Left ventricle myocardium inferior (tissue), 1 donor: ENCODE measurements around the gene CAB39L. TPM values are rescaled to one million over a fixed set of nuclear protein-coding genes. Genes with fewer than 3 reads are reported as not detected.

Source experiments
- DNase-seq: peaks from one replicate; pipeline ENCODE4 v3.0.0-alpha.2; 2020
- H3K27ac ChIP-seq: fragments of 200-600 bp; replicated peaks from 2 replicates; pipeline ENCODE4 v1.8.0; 2021
- H3K27me3 ChIP-seq: fragments of 200-600 bp; 2 replicates; pipeline ENCODE4 v1.8.0; 2021; ENCODE audit warnings: low read depth
- H3K36me3 ChIP-seq: fragments of 200-600 bp; 2 replicates; pipeline ENCODE4 v1.8.0; 2021
- H3K4me1 ChIP-seq: fragments of 200-600 bp; 2 replicates; pipeline ENCODE4 v1.8.0; 2021
- H3K4me3 ChIP-seq: fragments of 200-600 bp; 2 replicates; pipeline ENCODE4 v1.8.0; 2021; ENCODE audit warnings: mild to moderate bottlenecking, moderate library complexity
- H3K9me3 ChIP-seq: fragments of 200-600 bp; replicated peaks from 2 replicates; pipeline ENCODE4 v1.8.0; 2021
- CTCF ChIP-seq: fragments of 200-600 bp; IDR thresholded peaks from 2 replicates; pipeline ENCODE4 v1.8.0; 2021; ENCODE audit warnings: antibody characterized with exemption, mild to moderate bottlenecking, borderline replicate concordance
- intact Hi-C: fragments of 100-400 bp; cut with micrococcal nuclease; formaldehyde crosslinking; loops from one replicate; pipeline ENCODE4 v1.11.0; 2022
- total RNA-seq: library from RNA; stranded (reverse); fragmentation: NEBNext Ultra II Directional; extraction: Animal tissue kit (Norgen Biotek cat#: 25700); gene quantifications from one replicate; pipeline ENCODE4 v1.2.1, GENCODE V29; 2021
- donor health status: DM: no; HTN: yes; CAD: no; lungs with severe emphysema.

The CAB39L gene
- total RNA-seq, 1 donor from 2014 or later = 23.4 TPM

DNA sequence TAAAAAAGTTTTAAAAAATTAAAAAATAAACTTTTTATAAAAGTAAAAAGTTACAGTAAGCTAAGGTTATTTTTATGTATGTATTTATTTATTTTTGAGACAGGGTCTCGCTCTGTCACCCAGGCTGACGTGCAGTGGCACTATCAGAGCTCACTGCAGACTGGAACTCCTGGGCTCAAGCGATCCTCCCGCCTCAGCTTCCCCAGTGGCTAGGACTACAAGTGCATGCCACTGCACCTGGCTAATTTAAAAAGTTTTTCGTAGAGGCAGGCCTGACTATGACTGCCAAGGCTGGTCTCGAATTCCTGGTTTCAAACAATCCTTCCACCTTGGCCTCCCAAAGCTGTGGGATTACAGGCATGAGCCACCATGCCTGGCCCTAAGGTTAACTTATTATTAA lies 132.0 kb downstream of the CAB39L start:
- intact Hi-C loops = no loop called here
- no peak for TF ChIP-seq CTCF
- Histone ChIP-seq H3K9me3 (no peaks in the 10 kb centered on the region), H3K27ac (no peak overlapping the region), H3K4me1 (peaks cover 46% of the 10 kb centered on the region), H3K36me3 (peaks cover 13% of the 10 kb centered on the region), H3K4me3 (no peak overlapping the region), H3K27me3 (no peaks in the 10 kb centered on the region)
- DNase-seq = no peak

DNA sequence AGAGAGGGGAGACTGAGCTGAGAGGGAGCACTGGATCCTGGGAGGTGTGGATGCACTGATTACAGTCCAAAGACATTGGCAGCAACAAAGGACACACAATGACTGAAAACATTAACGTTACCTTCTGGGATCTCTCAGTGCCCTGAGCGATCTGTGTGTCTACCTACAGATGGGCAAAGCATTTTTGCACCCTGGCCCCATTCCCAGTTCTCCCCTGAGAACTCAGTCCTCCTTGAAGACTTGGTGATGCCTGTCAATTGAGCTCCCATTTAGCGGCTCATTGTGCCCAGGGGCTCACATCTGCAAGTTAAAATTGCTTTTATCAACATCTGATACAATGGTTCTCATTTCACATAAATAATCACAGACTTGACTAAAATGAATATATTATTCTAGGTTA lies 133.6 kb downstream of the CAB39L start:
- Histone ChIP-seq H3K27ac (peak overlapping the region; percentile 85), H3K9me3 (no peaks in the 10 kb centered on the region), H3K36me3 (peaks cover 12% of the 10 kb centered on the region), H3K4me3 (no peak overlapping the region), H3K27me3 (no peaks in the 10 kb centered on the region), H3K4me1 (peaks cover 53% of the 10 kb centered on the region)
- DNase-seq = no peak
- intact Hi-C loops = no loop called here
- TF ChIP-seq CTCF = no peak

DNA sequence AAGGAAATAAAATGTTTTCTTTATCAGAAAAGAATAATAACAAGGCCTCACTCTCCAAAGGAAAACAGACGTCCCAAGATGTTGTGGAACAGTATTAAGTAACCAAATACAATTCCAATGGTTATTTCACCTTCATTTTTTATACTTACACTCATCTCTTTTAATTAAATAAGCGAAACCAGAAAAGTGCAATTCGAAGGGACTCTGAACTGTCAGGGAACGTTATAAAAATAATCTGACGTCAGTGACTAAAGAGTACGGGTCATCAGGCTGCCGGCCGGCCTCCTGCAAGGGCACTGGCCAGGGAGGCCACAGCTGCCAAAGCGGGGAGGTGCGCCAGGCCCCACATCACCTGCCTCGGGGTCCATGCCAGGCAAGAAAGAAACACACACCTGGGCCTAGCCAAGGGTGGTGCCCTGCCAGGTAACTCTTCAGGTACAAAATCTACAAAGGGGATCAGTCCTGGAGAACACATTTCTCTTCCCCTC lies 134.9 kb downstream of the CAB39L start:
- H3K9me3 ChIP-seq = no peaks in the 10 kb centered on the region
- H3K4me3 ChIP-seq = no peak overlapping the region
- peaks cover 12% of the 10 kb centered on the region for H3K36me3 ChIP-seq
- no peak for TF ChIP-seq CTCF
- H3K27ac ChIP-seq = peak overlapping the region; percentile 85
- peaks cover 53% of the 10 kb centered on the region for H3K4me1 ChIP-seq
- intact Hi-C loops = loop anchor here (10.0 kb wide), 1 partner anchor 126 kb away; no protein-coding TSS in a partner anchor
- H3K27me3 ChIP-seq = no peaks in the 10 kb centered on the region
- no peak for DNase-seq

GRCh38 chr13:49308097-49308875 lies 135.6 kb downstream of the CAB39L start:
- TF ChIP-seq CTCF = no peak
- H3K9me3 ChIP-seq = no peaks in the 10 kb centered on the region
- no peak overlapping the region for H3K4me3 ChIP-seq
- peaks cover 12% of the 10 kb centered on the region for H3K36me3 ChIP-seq
- peak; percentile 85 for DNase-seq
- H3K27ac ChIP-seq = peak overlapping the region; percentile 85
- H3K27me3 ChIP-seq = no peaks in the 10 kb centered on the region
- peaks cover 53% of the 10 kb centered on the region for H3K4me1 ChIP-seq
- intact Hi-C loops = loop anchor here (10.0 kb wide), 1 partner anchor 127 kb away; no protein-coding TSS in a partner anchor

GRCh38 chr13:49307365-49307764 lies 136.5 kb downstream of the CAB39L start:
- DNase-seq = no peak
- Histone ChIP-seq H3K27me3 (no peaks in the 10 kb centered on the region), H3K36me3 (peaks cover 12% of the 10 kb centered on the region), H3K4me1 (peaks cover 60% of the 10 kb centered on the region), H3K27ac (peak overlapping the region; percentile 85), H3K4me3 (no peak overlapping the region), H3K9me3 (no peaks in the 10 kb centered on the region)
- TF ChIP-seq CTCF = no peak
- intact Hi-C loops = loop anchor here (10.0 kb wide), 1 partner anchor 127 kb away; no protein-coding TSS in a partner anchor
